Measurements from ENCODE around the gene SRSF5.
A peak's percentile ranks its signal among the peaks of the same experiment; 100 is the strongest.

The SRSF5 gene

GRCh38 chr14:69797573-69798338 lies 30.8 kb downstream of the SRSF5 start:
- POLR2A ChIA-PET (ENCODE audit: low non-redundant PET) = no interaction called here
- H3K27ac ChIP-seq = no peak overlapping the region

DNA sequence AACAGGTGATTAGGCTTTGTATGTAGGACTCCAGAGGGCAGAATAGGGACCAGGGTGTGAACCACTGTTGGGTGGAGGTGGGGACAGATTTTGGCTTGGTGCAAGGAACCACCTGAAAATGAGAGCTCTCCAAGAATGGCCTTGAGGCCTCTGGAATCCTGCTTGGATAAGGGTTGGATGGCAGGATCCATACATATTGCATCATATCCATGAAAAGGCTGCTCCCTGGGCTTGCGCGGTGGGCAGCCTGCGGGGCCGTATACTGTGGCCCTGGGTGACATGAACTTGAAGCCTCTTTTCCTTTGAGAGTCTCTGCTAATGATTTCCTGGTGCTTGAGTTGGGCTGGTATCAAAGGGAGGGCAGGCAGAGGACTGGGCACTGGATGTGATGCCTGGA lies 31.4 kb downstream of the SRSF5 start:
- ChIA-PET CTCF (no interaction called here), POLR2A (ENCODE audit: low non-redundant PET) (no interaction called here)
- DNase-seq (ENCODE audit: low spot score) = no peak
- TF ChIP-seq CTCF (conservative IDR thresholded peaks at IDR 0.05; ENCODE audit: low read depth) = no peak
- no peak overlapping the region for H3K27ac ChIP-seq

More at GRCh38 chr14:69797573-69798338, 30.8 kb downstream of the SRSF5 start:
- CTCF ChIA-PET = no interaction called here
- no peak for TF ChIP-seq CTCF (conservative IDR thresholded peaks at IDR 0.05; ENCODE audit: low read depth)
- DNase-seq (ENCODE audit: low spot score) = no peak

GRCh38 chr14:69803753-69804152 lies 36.8 kb downstream of the SRSF5 start:
- 0 out of 2 replicates have a peak, but pooled peaks have one; percentile 10 for TF ChIP-seq CTCF (conservative IDR thresholded peaks at IDR 0.05; ENCODE audit: low read depth)
- DNase-seq (ENCODE audit: low spot score) = peak; percentile 13
- ChIA-PET POLR2A (ENCODE audit: low non-redundant PET) (no interaction called here), CTCF (interaction anchor here (0.6 to 0.7 kb wide), 3 partner anchors 30 to 1063 kb away, joined by 3 to 4 read pairs (median 4); no protein-coding TSS in a partner anchor)
- no peak overlapping the region for H3K27ac ChIP-seq

GRCh38 chr14:69804902-69805301 lies 38.0 kb downstream of the SRSF5 start:
- TF ChIP-seq CTCF (conservative IDR thresholded peaks at IDR 0.05; ENCODE audit: low read depth) = no peak
- POLR2A ChIA-PET (ENCODE audit: low non-redundant PET) = no interaction called here

DNA sequence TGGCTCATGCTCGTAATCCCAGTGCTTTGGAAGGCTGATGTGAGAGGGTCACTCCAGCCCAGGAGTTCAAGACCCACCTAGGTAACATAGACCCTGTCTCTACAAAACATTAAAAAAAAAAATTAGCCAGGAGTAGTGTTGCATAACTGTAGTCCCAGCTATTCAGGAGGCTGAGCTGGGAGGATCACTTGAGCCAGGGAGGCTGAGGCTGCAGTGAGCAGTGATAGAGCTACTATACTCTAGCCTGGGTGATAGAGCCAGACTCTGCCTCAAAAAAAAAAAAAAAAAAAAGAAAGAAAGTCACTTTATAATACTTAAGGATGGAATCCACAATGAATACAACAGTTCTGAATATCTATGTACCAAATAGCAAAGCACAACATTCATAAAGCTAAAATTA lies 40.2 kb downstream of the SRSF5 start:
- CTCF ChIA-PET = interaction anchor here (0.6 kb wide), 2 partner anchors 50 to 76 kb away, joined by 3 read pairs; no protein-coding TSS in a partner anchor
- DNase-seq (ENCODE audit: low spot score) = no peak
- TF ChIP-seq CTCF (conservative IDR thresholded peaks at IDR 0.05; ENCODE audit: low read depth) = no peak
- no peak overlapping the region for H3K27ac ChIP-seq
- POLR2A ChIA-PET (ENCODE audit: low non-redundant PET) = no interaction called here

More at GRCh38 chr14:69804902-69805301, 38.0 kb downstream of the SRSF5 start:
- no peak overlapping the region for H3K27ac ChIP-seq
- CTCF ChIA-PET = interaction anchor here (0.6 kb wide), 1 partner anchor 322 kb away, joined by 3 read pairs; no protein-coding TSS in a partner anchor
- DNase-seq (ENCODE audit: low spot score) = no peak

GRCh38 chr14:69808919-69809808 lies 42.2 kb downstream of the SRSF5 start:
- no peak for DNase-seq (ENCODE audit: low spot score)
- no peak overlapping the region for H3K27ac ChIP-seq
- ChIA-PET POLR2A (ENCODE audit: low non-redundant PET) (no interaction called here), CTCF (interaction anchor here (0.6 to 1.6 kb wide), 2 partner anchors 10 to 660 kb away, joined by 5 read pairs; no protein-coding TSS in a partner anchor)
- no peak for TF ChIP-seq CTCF (conservative IDR thresholded peaks at IDR 0.05; ENCODE audit: low read depth)

Data from RWPE1 (cell line).